ENCODE data around the gene PPM1M. TPM values are rescaled to one million over a fixed set of nuclear protein-coding genes. Genes with fewer than 3 reads are reported as not detected.

Gene PPM1M
- total RNA-seq, 2 donors from 2014 or later, result 5.7 to 8.1 TPM

DNA sequence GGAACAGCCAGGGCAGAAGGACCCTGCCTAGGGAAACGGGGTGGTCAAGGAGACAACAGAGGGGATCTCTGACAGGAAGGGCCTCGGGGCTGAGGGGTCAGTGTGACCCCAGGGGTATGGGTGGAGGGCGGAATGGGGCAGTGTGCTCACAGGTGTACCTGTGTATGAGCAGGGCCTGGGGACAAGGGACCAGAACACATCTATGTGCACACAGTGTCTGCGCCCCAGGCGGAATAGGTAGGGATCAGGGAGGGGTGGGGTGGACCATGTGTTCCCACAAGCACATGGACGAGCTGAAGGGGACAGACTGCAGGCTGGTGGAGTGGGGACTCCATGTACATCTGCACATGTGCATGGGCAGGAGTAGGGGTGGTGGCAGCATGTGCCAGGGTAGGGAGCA, 15.1 kb upstream of the PPM1M start:
- no peak for DNase-seq (ENCODE audit: low spot score)
- peaks cover 48% of the 10 kb centered on the region for H3K36me3 ChIP-seq
- H3K4me1 ChIP-seq, result peaks cover 0 to 37% of the 10 kb centered on the region in 2 donors
- no peaks in the 10 kb centered on the region for H3K27me3 ChIP-seq
- no peak overlapping the region for H3K27ac ChIP-seq
- TF ChIP-seq, protein P1, sequence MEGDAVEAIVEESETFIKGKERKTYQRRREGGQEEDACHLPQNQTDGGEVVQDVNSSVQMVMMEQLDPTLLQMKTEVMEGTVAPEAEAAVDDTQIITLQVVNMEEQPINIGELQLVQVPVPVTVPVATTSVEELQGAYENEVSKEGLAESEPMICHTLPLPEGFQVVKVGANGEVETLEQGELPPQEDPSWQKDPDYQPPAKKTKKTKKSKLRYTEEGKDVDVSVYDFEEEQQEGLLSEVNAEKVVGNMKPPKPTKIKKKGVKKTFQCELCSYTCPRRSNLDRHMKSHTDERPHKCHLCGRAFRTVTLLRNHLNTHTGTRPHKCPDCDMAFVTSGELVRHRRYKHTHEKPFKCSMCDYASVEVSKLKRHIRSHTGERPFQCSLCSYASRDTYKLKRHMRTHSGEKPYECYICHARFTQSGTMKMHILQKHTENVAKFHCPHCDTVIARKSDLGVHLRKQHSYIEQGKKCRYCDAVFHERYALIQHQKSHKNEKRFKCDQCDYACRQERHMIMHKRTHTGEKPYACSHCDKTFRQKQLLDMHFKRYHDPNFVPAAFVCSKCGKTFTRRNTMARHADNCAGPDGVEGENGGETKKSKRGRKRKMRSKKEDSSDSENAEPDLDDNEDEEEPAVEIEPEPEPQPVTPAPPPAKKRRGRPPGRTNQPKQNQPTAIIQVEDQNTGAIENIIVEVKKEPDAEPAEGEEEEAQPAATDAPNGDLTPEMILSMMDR (IDR thresholded peaks at IDR 0.05), result no peak
- no peaks in the 10 kb centered on the region for H3K9me3 ChIP-seq
- no peak overlapping the region for H3K4me3 ChIP-seq

DNA sequence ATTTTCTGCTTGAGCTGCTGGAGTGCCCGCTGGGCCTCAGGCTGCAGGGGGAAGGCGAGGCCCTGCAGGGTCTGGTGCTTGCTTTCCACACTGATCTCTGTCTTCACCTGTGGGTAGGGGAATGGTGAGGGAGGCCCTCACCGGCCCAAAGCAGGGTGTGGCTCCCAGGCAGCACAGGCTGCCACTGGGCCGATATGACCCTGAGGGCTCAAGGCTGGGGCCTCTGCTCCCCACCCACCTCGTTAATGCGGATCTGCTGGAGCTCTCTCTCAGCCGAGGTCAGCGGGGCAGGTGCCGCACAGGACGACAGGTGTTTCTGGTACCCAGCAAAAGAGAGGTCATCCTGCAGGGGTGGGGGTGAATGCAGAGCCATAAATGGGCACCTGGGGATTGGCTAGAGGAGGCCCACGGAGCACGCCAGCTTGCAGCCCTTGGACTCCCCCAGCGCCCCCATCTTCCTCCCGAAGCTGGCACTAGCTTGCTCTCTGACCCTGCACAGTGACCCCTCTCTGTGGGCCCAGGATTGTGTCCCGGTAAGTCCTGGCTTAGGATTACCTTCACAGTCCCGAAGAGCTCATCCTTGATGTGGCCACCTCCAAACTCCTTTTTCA, 14.6 kb upstream of the PPM1M start:
- TF ChIP-seq, protein P1 (IDR thresholded peaks at IDR 0.05), result no peak
- Histone ChIP-seq H3K27ac (no peak overlapping the region), H3K27me3 (no peaks in the 10 kb centered on the region), H3K4me3 (no peak overlapping the region), H3K4me1 (peaks cover 0 to 42% of the 10 kb centered on the region in 2 donors), H3K9me3 (no peaks in the 10 kb centered on the region), H3K36me3 (peaks cover 48% of the 10 kb centered on the region)
- no peak for DNase-seq (ENCODE audit: low spot score)

DNA sequence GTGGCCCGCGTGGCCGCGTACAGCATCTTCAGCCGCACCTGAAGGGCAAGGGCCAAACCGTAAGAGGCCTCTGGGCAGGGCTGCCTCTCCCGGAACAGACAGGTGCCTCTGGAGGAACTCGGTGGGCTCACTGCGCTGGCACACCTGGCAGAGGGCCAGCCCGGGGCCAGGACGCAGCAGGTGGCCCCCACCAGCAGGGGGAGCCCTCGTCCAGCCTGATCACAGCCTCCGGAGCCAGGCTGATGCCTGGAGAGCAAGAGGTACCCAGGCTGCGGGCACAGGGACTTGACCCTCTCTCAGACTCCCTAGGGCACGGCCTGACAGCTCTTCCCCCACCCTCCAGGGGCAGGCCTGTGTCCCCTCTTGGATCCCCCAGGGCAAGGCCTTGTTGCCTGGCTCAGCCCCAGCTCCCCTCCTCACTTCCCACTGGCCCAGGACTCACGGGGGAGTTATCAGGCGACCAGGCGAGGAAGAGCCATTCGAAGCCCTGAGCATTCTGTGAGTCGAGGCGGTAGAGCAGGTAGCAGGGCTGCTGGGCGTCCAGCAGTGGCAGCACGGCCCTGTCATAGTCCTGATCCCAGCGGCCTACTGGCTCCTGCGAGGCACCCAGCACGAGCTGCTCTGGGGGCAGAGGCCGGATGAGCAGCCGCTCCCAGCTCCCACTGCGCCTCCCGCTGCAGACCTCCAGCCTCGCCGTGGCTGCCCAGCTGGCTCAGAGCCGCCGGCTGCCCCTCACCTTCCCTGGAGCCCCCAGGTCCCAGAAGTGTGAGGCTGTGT, 13.9 kb upstream of the PPM1M start:
- no peak overlapping the region for H3K4me3 ChIP-seq
- TF ChIP-seq, protein P1 (IDR thresholded peaks at IDR 0.05), result peak; percentile 71 to 91
- H3K9me3 ChIP-seq, result no peaks in the 10 kb centered on the region
- H3K36me3 ChIP-seq, result peaks cover 48% of the 10 kb centered on the region
- no peak overlapping the region for H3K27ac ChIP-seq
- no peak for DNase-seq (ENCODE audit: low spot score)
- H3K27me3 ChIP-seq, result no peaks in the 10 kb centered on the region
- H3K4me1 ChIP-seq, result peaks cover 0 to 49% of the 10 kb centered on the region in 2 donors

DNA sequence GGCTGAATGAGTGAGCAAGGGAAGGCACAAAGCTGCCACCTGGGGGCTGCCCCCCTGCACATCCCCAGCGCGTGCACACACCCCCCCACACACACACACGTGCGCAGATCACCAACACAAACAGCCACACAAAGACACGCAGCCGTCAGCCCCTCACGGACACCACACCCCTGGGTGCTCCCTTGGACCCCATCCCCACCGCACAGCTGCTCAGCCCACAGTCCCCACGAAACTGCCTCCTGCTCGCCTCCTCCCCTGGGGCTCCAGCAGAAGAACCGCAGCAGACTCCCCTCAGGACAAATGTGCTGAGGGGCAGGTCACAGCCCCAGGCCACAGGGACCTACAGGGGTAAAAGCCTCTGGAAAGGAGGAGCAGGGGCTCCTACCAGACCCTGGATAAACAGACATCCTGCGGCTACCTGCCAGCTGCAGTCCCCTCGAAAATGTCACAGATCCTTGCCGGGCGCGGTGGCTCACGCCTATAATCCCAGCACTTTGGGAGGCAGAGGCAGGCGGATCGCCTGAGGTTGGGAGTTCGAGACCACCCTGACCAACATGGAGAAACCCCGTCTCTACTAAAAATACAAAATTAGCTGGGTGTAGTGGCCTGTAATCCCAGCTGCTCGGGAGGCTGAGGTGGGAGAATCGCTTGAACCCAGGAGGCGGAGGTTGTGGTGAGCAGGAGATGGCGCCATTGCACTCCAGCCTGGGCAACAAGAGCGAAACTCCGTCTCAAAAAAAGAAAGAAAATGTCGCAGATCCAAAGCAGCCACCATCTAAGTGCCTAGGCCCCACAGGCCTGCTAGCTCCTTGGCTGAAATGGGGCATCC, 13.1 kb upstream of the PPM1M start:
- H3K9me3 ChIP-seq, result no peaks in the 10 kb centered on the region
- H3K4me1 ChIP-seq, result peaks cover 0 to 57% of the 10 kb centered on the region in 2 donors
- H3K27ac ChIP-seq, result peak overlapping the region in 1 of 2 donors; percentile 93
- H3K4me3 ChIP-seq, result no peak overlapping the region
- DNase-seq (ENCODE audit: low spot score), result no peak
- TF ChIP-seq, protein P1 (IDR thresholded peaks at IDR 0.05), result no peak
- H3K36me3 ChIP-seq, result peaks cover 48% of the 10 kb centered on the region
- H3K27me3 ChIP-seq, result no peaks in the 10 kb centered on the region

- Histone ChIP-seq H3K27me3 (no peaks in the 10 kb centered on the region), H3K9me3 (no peaks in the 10 kb centered on the region), H3K4me1 (peaks cover 0 to 63% of the 10 kb centered on the region in 2 donors), H3K36me3 (peaks cover 44% of the 10 kb centered on the region), H3K4me3 (no peak overlapping the region), H3K27ac (peak overlapping the region; percentile 93 to 95)
- TF ChIP-seq, protein P1 (IDR thresholded peaks at IDR 0.05), result no peak
- no peak for DNase-seq (ENCODE audit: low spot score)
Observed at GRCh38 chr3:52233108-52233591, 12.4 kb upstream of the PPM1M start.
